B cell (primary cell): ENCODE data around the gene GMIP. TPM values are rescaled to one million over a fixed set of nuclear protein-coding genes. Genes with fewer than 3 reads are reported as not detected.

Source experiments
- ATAC-seq: fragments of 200-7000 bp; cut with Tn5 transposase; one replicate; pipeline ENCODE4 v1.10.0; 2021; ENCODE audit warnings: low read depth, mild to moderate bottlenecking, moderate number of reproducible peaks, moderate library complexity
- CTCF ChIA-PET: fragments of 350-600 bp; sonication (Branson Sonifier 250); formaldehyde crosslinking; loops from one replicate; lab custom pipeline; 2021; ENCODE audit warnings: antibody characterized with exemption, inconsistent platforms; lab: Charles Lee
- POLR2A ChIA-PET: fragments of 350-600 bp; sonication (Branson Sonifier 250); formaldehyde crosslinking; loops from one replicate; lab custom pipeline; 2021; ENCODE audit warnings: antibody characterized with exemption; lab: Charles Lee
- DNase-seq: peaks from one replicate; pipeline ENCODE4 v3.0.0; 2013
- H2AFZ ChIP-seq: 2 replicates; pipeline ENCODE4 v1.6.1; 2012; ENCODE audit warnings: mild to moderate bottlenecking, low read depth, low read length; ENCODE audit not compliant: insufficient read depth, poor library complexity, severe bottlenecking
- H3K27ac ChIP-seq, 2 donors: 1 replicate in 1 of 2; 2 replicates in 1 of 2; pipeline ENCODE4 v1.5.1; 2012 to 2013; ENCODE audit warnings: low read length in 2 of 2, mild to moderate bottlenecking in 2 of 2, moderate library complexity in 1 of 2
- H3K27me3 ChIP-seq, 4 experiments: fragments of 200-600 bp in 1 of 4; sonication (generic) in 1 of 4; replicated peaks in 1 of 4; 1 replicate in 2 of 4; 2 replicates in 2 of 4; pipeline versions ENCODE4 v1.6.1 to v1.7.0; 2013 to 2016; ENCODE audit warnings: low read length in 3 of 4, mild to moderate bottlenecking in 2 of 4, mixed read lengths in 1 of 4, moderate library complexity in 1 of 4; ENCODE audit not compliant: insufficient read depth in 4 of 4, control insufficient read depth in 3 of 4; ENCODE audit errors: control extremely low read depth in 1 of 4
- H3K36me3 ChIP-seq, 2 experiments: replicated peaks in 1 of 2; 1 replicate in 1 of 2; 2 replicates in 1 of 2; pipeline versions ENCODE4 v1.6.1 to v1.7.1; 2013; ENCODE audit warnings: low read length in 1 of 2; ENCODE audit not compliant: insufficient read depth in 2 of 2, control insufficient read depth in 1 of 2; ENCODE audit errors: control extremely low read depth in 1 of 2, extremely low read depth in 1 of 2
- H3K4me1 ChIP-seq, 2 donors: fragments of 200-600 bp in 1 of 2; sonication (generic) in 1 of 2; 1 replicate in 1 of 2; 2 replicates in 1 of 2; pipeline versions ENCODE4 v1.5.1 to v1.6.1; 2013 to 2017; ENCODE audit warnings: low read length in 2 of 2; ENCODE audit not compliant: control insufficient read depth in 2 of 2, insufficient read depth in 2 of 2
- H3K4me2 ChIP-seq: replicated peaks from 2 replicates; pipeline ENCODE3; 2012; ENCODE audit warnings: mild to moderate bottlenecking, low read depth, low read length; ENCODE audit not compliant: poor library complexity, severe bottlenecking
- H3K4me3 ChIP-seq, 5 experiments: fragments of 200-600 bp in 1 of 5; sonication (generic) in 1 of 5; 1 replicate in 3 of 5; 2 replicates in 2 of 5; pipeline versions ENCODE4 v1.5.1 to v1.7.0; 2011 to 2016; ENCODE audit warnings: low read length in 4 of 5, mild to moderate bottlenecking in 4 of 5, low read depth in 2 of 5, control low read depth in 1 of 5, moderate library complexity in 1 of 5; ENCODE audit not compliant: insufficient read depth in 1 of 5; ENCODE audit errors: control extremely low read depth in 1 of 5, extremely low read depth in 1 of 5
- H3K79me2 ChIP-seq: fragments of 200-600 bp; sonication (generic); one replicate; pipeline ENCODE4 v1.6.0; 2016; ENCODE audit warnings: low read length; ENCODE audit not compliant: control insufficient read depth, insufficient read depth
- H3K9ac ChIP-seq: fragments of 200-600 bp; sonication (generic); 2 replicates; pipeline ENCODE4 v1.6.1; 2017; ENCODE audit warnings: mild to moderate bottlenecking, low read length, moderate library complexity
- H3K9me3 ChIP-seq, 3 donors: one replicate each; pipeline versions ENCODE4 v1.6.1 to v1.7.1; 2013; ENCODE audit warnings: low read length in 2 of 3; ENCODE audit not compliant: control insufficient read depth in 2 of 3, insufficient read depth in 1 of 3; ENCODE audit errors: control extremely low read depth in 1 of 3
- H4K20me1 ChIP-seq: 2 replicates; pipeline ENCODE4 v1.6.0; 2012; ENCODE audit warnings: mild to moderate bottlenecking, low read length; ENCODE audit not compliant: insufficient read depth, control insufficient read depth, poor library complexity, severe bottlenecking
- H3K27ac Mint-ChIP-seq: one replicate; pipeline ENCODE4 v1.8.0; 2021; ENCODE audit warnings: mixed read lengths
- H3K27me3 Mint-ChIP-seq: one replicate; pipeline ENCODE4 v1.8.0; 2021; ENCODE audit warnings: mixed read lengths
- H3K4me1 Mint-ChIP-seq: one replicate; pipeline ENCODE4 v1.8.0; 2021; ENCODE audit warnings: mixed read lengths
- H3K4me3 Mint-ChIP-seq: one replicate; pipeline ENCODE4 v1.8.0; 2021; ENCODE audit warnings: mixed read lengths
- H3K9me3 Mint-ChIP-seq: one replicate; pipeline ENCODE4 v1.8.0; 2022; ENCODE audit warnings: mixed read lengths; ENCODE audit not compliant: insufficient read depth
- EZH2 ChIP-seq: IDR thresholded peaks from 2 replicates; pipeline ENCODE4 v1.6.1; 2012; ENCODE audit warnings: borderline replicate concordance, low read depth, mild to moderate bottlenecking, moderate library complexity, low read length; ENCODE audit not compliant: insufficient read depth, poor library complexity, severe bottlenecking
- WGBS: methylation state at CpG from one replicate; pipeline ENCODE4 v1.1.5; 2013; ENCODE audit warnings: missing lambda C conversion rate; ENCODE audit not compliant: insufficient coverage; 5-methylcytosine and 5-hydroxymethylcytosine counted together
- intact Hi-C: fragments of 100-400 bp; cut with micrococcal nuclease; formaldehyde crosslinking; loops from one replicate; pipeline ENCODE4 v1.10.0; 2022
- polyA plus RNA-seq: library from polyadenylated mRNA; depleted of rRNA; stranded (reverse); fragments of >200 nt; gene quantifications from 2 replicates; pipeline ENCODE4 v1.2.3, GENCODE V29; 2012
- total RNA-seq, 2 donors: library from RNA; stranded (reverse); fragments of 120-200 nt in 1 of 2; gene quantifications; 1 replicate in 1 of 2; 2 replicates in 1 of 2; pipeline versions ENCODE4 v1.2.3 to v1.2.4, GENCODE V29; 2013 to 2022
- TF ChIP-seq, protein P1 (sequence below): fragments of 200-600 bp; IDR thresholded peaks from one replicate; pipeline ENCODE4 v1.8.0; 2022; ENCODE audit warnings: antibody characterized with exemption, mild to moderate bottlenecking

GMIP gene
- total and polyA plus RNA-seq, 2 donors (not counting 1 experiment from before 2014, with no cell fraction given) = 57.0 to 112 TPM

- Mint-ChIP-seq H3K27ac (no peak overlapping the region), H3K4me3 (no peak overlapping the region)
These were observed 36.0 kb upstream of the GMIP start for GRCh38 chr19:19679176-19680073.

More at GRCh38 chr19:19679176-19680073, 36.0 kb upstream of the GMIP start:
- Histone ChIP-seq H3K9me3 (peaks cover 10 to 67% (median 25%) of the 10 kb centered on the region in 3 donors), H3K27ac (no peak overlapping the region), H3K4me2 (no peak overlapping the region), H3K4me3 (no peak overlapping the region), H3K9ac (no peak overlapping the region), H4K20me1 (peaks cover 20% of the 10 kb centered on the region), H3K4me1 (no peaks in the 10 kb centered on the region), H2AFZ (no peak overlapping the region), H3K27me3 (no peaks in the 10 kb centered on the region), H3K79me2 (peaks cover 40% of the 10 kb centered on the region), H3K36me3 (peaks cover 32 to 61% of the 10 kb centered on the region in 2 experiments)
- WGBS = 98% methylated on average over 7 of the region's 20 CpGs
- no peak for TF ChIP-seq EZH2
- TF ChIP-seq, protein P1, sequence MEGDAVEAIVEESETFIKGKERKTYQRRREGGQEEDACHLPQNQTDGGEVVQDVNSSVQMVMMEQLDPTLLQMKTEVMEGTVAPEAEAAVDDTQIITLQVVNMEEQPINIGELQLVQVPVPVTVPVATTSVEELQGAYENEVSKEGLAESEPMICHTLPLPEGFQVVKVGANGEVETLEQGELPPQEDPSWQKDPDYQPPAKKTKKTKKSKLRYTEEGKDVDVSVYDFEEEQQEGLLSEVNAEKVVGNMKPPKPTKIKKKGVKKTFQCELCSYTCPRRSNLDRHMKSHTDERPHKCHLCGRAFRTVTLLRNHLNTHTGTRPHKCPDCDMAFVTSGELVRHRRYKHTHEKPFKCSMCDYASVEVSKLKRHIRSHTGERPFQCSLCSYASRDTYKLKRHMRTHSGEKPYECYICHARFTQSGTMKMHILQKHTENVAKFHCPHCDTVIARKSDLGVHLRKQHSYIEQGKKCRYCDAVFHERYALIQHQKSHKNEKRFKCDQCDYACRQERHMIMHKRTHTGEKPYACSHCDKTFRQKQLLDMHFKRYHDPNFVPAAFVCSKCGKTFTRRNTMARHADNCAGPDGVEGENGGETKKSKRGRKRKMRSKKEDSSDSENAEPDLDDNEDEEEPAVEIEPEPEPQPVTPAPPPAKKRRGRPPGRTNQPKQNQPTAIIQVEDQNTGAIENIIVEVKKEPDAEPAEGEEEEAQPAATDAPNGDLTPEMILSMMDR = no peak
- Mint-ChIP-seq H3K9me3 (peaks cover 11% of the 10 kb centered on the region), H3K4me1 (peaks cover 12% of the 10 kb centered on the region), H3K27me3 (no peaks in the 10 kb centered on the region)
- ChIA-PET CTCF (no interaction called here), POLR2A (no interaction called here)
- DNase-seq (no peak), ATAC-seq (no peak)
- intact Hi-C loops = no loop called here
